Muscle of back (tissue), 11 donors: ENCODE measurements around the gene GRIA1. TPM values are rescaled to one million over a fixed set of nuclear protein-coding genes. Genes with fewer than 3 reads are reported as not detected.
"Not testable (repeated sequence)": the region's sequence is repeated elsewhere in the genome, so short reads cannot be mapped to it uniquely, and the experiment has no call there.

Source experiments
- DNase-seq, 3 donors: peaks; one replicate each; pipeline versions ENCODE4 v3.0.0 to v3.0.0-alpha.2; 2013
- polyA plus RNA-seq, 10 donors: library from polyadenylated mRNA; unstranded; fragments of 120-200 nt; gene quantifications; one replicate each; pipeline ENCODE4 v1.2.1, GENCODE V29; 2013; ENCODE audit not compliant: insufficient read length in 10 of 10

The GRIA1 gene
- polyA plus RNA-seq, 10 donors = 0.65 to 1.9 (median 0.86) TPM

DNA sequence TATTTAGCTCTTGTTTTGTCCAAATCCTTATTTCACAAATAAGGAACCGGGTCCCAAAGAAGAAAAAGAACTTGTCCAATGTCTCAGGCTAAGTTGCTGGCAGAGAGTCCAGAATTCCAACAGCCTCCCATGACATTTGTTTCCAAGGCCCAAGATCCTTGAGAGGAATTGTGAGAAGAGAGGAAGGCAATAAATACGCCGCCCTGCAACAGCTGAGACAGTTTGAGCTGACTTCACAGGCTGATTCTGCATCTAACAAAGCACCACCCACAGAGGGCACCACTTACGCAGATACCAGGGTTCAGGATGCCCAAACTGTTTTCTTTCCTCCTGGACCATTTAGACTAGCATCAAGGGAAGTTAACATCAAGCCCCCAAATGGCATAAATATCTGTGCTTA lies 336.9 kb downstream of the GRIA1 start:
- peak; percentile 24 to 60 (median 38) for DNase-seq

DNA sequence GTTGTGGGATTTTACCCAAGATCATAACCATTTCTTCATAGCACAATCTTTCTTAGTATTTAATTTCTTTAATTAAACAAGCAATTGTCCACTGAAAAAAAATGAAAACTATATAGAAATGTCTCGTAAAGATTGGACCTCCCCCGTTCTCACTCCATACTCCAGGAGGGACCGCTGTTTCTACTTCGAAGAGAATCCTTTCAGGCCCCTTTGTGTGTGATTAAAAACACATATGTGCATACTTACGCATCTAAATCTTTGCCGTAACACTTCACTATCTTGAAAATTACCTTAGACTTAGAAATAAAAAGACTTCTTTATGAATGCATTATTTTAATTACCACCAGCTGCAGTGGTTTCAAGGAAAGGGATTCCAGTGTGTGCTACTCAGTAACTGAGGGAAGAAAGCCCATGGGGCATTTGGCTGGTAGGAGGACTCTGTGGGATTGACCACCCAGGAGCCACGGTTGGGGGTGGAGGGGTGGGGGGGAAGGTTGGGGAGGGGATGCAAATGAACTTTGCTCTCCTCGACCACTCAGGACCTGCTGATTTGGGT lies 339.1 kb downstream of the GRIA1 start:
- DNase-seq = peak in 1 of 3 donors; percentile 41

DNA sequence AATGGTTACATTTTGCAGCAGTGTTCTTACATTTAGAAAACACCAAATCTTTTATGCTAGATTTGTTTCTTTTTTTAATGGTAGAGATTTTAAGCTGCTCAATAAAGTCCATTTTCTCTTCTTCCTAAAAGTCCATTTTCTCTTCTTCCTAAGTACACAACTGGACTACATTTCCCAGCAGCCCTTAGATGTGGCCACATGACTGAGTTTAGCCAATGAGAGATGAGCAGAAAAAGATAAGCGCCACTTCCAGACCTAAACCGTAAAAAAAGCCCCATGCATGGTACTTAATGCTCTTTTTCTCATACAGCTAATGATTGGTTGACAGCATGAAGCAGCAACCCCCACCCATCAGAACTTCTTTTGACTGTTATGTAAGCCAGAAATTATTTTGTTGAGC lies 341.5 kb downstream of the GRIA1 start:
- DNase-seq = peak in 2 of 3 donors; percentile 10 to 28

DNA sequence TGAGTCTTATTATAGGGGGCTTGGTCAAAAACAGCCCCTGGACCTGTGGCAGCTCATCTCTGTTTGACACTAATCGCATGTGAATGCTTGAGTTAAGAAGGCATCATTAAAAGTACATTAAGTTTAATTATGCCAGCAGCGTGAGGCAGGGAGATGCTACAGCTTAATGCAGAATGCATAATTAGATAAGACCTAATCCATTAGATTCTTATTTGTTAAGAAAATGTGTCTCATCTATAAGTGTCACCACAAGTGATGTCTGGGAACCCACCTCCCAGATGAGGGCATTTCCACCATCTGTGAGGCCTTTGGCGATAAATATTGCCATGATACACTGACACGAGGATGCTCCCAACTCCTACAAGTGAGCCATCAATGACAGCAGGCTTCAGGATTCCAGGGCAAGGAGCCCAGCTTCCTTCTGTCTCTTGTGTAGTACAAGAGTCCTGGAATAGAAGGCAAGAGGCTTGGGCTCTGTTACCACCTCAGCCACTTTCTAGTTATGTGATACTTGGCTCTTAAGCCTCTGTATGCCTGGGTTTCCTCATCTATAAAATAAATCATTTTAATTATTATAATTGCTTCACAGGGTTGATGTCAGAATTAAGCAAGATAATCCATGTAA lies 345.5 kb downstream of the GRIA1 start:
- no peak for DNase-seq

DNA sequence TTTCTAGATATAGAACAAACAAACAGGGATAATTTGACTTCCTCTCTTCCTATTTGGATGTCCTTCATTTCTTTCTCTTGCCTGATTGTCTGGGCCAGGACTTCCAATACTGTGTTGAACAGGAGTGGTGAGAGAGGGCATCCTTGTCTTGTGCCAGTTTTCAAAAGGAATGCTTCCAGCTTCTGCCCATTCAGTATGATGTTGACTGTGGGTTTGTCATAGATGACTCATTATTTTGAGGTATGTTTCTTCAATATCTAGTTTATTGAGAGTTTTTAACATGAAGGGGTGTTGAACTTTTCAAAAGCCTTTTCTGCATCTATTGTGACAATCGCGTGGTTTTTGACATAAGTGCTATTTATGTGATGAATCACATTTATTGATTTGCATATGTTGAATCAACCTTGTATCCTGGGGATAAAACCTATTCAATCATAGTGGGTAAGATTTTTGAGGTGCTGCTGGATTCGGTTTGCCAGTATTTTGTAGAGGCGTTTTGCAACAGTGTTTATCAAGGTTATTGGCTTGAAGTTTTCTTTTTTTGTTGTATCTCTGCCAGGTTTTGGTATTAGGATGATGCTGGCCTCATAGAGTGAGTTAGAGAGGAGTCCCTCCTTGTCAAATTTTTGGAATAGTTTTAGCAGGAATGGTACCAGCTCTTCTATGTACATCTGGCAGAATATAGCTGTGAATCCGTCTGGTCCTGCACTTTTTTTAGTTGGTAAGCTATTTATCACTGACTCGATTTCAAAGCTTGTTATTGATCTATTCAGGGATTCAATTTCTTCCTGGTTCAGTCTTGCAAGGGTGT lies 359.0 kb downstream of the GRIA1 start:
- not testable (repeated sequence) for DNase-seq

DNA sequence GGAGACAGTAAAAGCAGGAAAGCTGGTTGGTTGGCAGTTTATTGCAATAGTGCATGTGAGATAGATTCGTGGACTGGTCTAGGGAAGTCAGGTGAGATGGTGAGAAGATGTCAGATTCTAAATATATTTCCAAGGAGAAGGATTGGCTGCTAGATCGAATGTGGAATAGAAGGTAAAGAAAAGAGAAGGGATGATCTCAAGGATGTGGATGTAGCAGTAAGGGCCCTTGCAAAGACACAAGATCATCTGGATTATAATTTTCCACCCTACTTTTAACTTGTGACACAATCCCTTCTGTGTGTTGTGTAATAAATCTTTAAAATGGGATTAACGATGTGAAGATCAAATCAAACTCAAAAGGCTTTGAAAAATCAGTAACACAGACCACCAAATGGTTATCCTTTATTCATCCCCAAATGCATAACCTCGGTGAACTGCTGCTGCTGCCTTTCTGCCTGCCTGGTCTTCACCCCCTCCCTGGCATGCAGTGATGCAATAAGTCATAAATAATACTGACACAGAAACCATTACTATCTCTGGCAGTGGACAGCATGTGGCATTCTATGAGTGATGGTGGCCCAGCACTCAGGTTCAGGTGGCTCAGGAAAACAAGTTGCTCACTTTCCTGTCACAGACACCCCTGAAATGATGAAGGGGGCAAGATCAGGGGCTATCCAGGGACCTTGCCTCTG lies 369.9 kb downstream of the GRIA1 start:
- DNase-seq = no peak

DNA sequence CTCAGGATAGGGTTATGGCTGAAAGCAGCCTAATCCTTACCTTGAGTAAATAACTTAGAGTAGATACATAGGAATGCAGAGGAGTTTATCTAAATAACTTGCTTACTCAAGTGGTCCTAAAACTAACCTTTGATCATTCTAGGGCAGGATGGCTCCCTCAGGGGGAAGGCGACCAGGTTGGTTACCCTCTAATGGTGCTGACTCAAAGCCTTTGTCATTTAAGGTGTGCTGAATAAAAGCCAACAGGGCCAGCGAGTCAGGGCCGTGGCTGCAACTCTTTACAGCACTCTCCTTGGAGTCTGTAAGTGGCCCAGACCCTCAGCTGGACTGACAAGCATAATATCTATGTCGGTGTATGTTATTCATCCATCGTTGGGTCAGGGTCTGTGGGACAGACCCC lies 372.4 kb downstream of the GRIA1 start:
- not testable (repeated sequence) for DNase-seq
